ENCODE measurements around the gene TOGARAM2. TPM values are rescaled to one million over a fixed set of nuclear protein-coding genes. Genes with fewer than 3 reads are reported as not detected.
A peak's percentile ranks its signal among the peaks of the same experiment; 100 is the strongest.

Gene TOGARAM2
- total RNA-seq, 1 donor from 2014 or later: 51.9 TPM

GRCh38 chr2:29006980-29007301 is 25.8 kb downstream of the TOGARAM2 start:
- TF ChIP-seq CTCF (IDR thresholded peaks at IDR 0.05; ENCODE audit: borderline replicate concordance): no peak
- no peak overlapping the region for H3K27ac ChIP-seq (replicated peaks)
- no peaks in the 10 kb centered on the region for H3K9me3 ChIP-seq (replicated peaks)
- no peak for DNase-seq
- no peaks in the 10 kb centered on the region for H3K36me3 ChIP-seq
- no peaks in the 10 kb centered on the region for H3K27me3 ChIP-seq (ENCODE audit: low read depth)
- intact Hi-C loops (cut with micrococcal nuclease): no loop called here
- H3K4me1 ChIP-seq: peaks cover 29% of the 10 kb centered on the region
- no peak overlapping the region for H3K4me3 ChIP-seq

GRCh38 chr2:29009270-29009669 is 28.2 kb downstream of the TOGARAM2 start:
- peak overlapping the region; percentile 96 for H3K27ac ChIP-seq (replicated peaks)
- H3K4me1 ChIP-seq: peaks cover 44% of the 10 kb centered on the region
- H3K4me3 ChIP-seq: no peak overlapping the region
- H3K27me3 ChIP-seq (ENCODE audit: low read depth): no peaks in the 10 kb centered on the region
- no peaks in the 10 kb centered on the region for H3K9me3 ChIP-seq (replicated peaks)
- intact Hi-C loops (cut with micrococcal nuclease): no loop called here
- no peaks in the 10 kb centered on the region for H3K36me3 ChIP-seq
- no peak for DNase-seq
- TF ChIP-seq CTCF (IDR thresholded peaks at IDR 0.05; ENCODE audit: borderline replicate concordance): no peak

- TF ChIP-seq CTCF (IDR thresholded peaks at IDR 0.05; ENCODE audit: borderline replicate concordance): no peak
- Histone ChIP-seq H3K36me3 (no peaks in the 10 kb centered on the region), H3K9me3 (replicated peaks) (no peaks in the 10 kb centered on the region), H3K4me3 (no peak overlapping the region), H3K27me3 (ENCODE audit: low read depth) (no peaks in the 10 kb centered on the region), H3K4me1 (peaks cover 52% of the 10 kb centered on the region), H3K27ac (replicated peaks) (peak overlapping the region; percentile 96)
- intact Hi-C loops (cut with micrococcal nuclease): no loop called here
- DNase-seq: no peak
Measured at GRCh38 chr2:29009711-29010677, 28.9 kb downstream of the TOGARAM2 start.

- TF ChIP-seq CTCF (IDR thresholded peaks at IDR 0.05; ENCODE audit: borderline replicate concordance): no peak
- Histone ChIP-seq H3K9me3 (replicated peaks) (no peaks in the 10 kb centered on the region), H3K36me3 (no peaks in the 10 kb centered on the region), H3K27me3 (ENCODE audit: low read depth) (no peaks in the 10 kb centered on the region), H3K4me3 (peak overlapping the region; percentile 32), H3K27ac (replicated peaks) (peak overlapping the region; percentile 96), H3K4me1 (peaks cover 60% of the 10 kb centered on the region)
- intact Hi-C loops (cut with micrococcal nuclease): no loop called here
- peak; percentile 49 for DNase-seq
Measured at GRCh38 chr2:29010946-29011345, 29.8 kb downstream of the TOGARAM2 start.

- no peaks in the 10 kb centered on the region for H3K9me3 ChIP-seq (replicated peaks)
- no peaks in the 10 kb centered on the region for H3K27me3 ChIP-seq (ENCODE audit: low read depth)
- peak overlapping the region; percentile 96 for H3K27ac ChIP-seq (replicated peaks)
- intact Hi-C loops (cut with micrococcal nuclease): no loop called here
- H3K4me1 ChIP-seq: peaks cover 65% of the 10 kb centered on the region
- peak; percentile 36 for TF ChIP-seq CTCF (IDR thresholded peaks at IDR 0.05; ENCODE audit: borderline replicate concordance)
- DNase-seq: peak; percentile 86
- no peaks in the 10 kb centered on the region for H3K36me3 ChIP-seq
- H3K4me3 ChIP-seq: peak overlapping the region; percentile 66
Measured at GRCh38 chr2:29011418-29012060, 30.4 kb downstream of the TOGARAM2 start.
